ENCODE data around the gene STIP1. TPM values are rescaled to one million over a fixed set of nuclear protein-coding genes. Genes with fewer than 3 reads are reported as not detected.

Gene STIP1
- total RNA-seq, 2 donors from 2014 or later, result 95.5 to 232 TPM

GRCh38 chr11:64208796-64209562, 23.0 kb downstream of the STIP1 start:
- no peaks in the 10 kb centered on the region for H3K27me3 ChIP-seq
- H3K4me1 ChIP-seq, result peaks cover 17% of the 10 kb centered on the region
- TF ChIP-seq CTCF (IDR thresholded peaks at IDR 0.05), result no peak
- intact Hi-C loops (cut with DNase I), result no loop called here
- H3K4me3 ChIP-seq, result no peak overlapping the region
- DNase-seq, result no peak
- peak overlapping the region; percentile 85 for H3K27ac ChIP-seq
- peaks cover under 1% of the 10 kb centered on the region for H3K36me3 ChIP-seq
- no peak overlapping the region for H3K9ac ChIP-seq (ENCODE audit: low read depth in 2 of 2, low read length in 2 of 2)
- H3K9me3 ChIP-seq, result no peaks in the 10 kb centered on the region

- intact Hi-C loops (cut with DNase I), result no loop called here
- no peaks in the 10 kb centered on the region for H3K36me3 ChIP-seq
- peaks cover 17% of the 10 kb centered on the region for H3K4me1 ChIP-seq
- H3K27ac ChIP-seq, result no peak overlapping the region
- no peak for TF ChIP-seq CTCF (IDR thresholded peaks at IDR 0.05)
- H3K4me3 ChIP-seq, result no peak overlapping the region
- H3K9ac ChIP-seq (ENCODE audit: low read depth in 2 of 2, low read length in 2 of 2), result no peak overlapping the region
- H3K9me3 ChIP-seq, result no peaks in the 10 kb centered on the region
- DNase-seq, result no peak
- H3K27me3 ChIP-seq, result no peaks in the 10 kb centered on the region
Observed at GRCh38 chr11:64209563-64209843, 23.5 kb downstream of the STIP1 start.

- Histone ChIP-seq H3K9ac (ENCODE audit: low read depth in 2 of 2, low read length in 2 of 2) (no peak overlapping the region), H3K27ac (no peak overlapping the region), H3K4me3 (no peak overlapping the region), H3K36me3 (no peaks in the 10 kb centered on the region), H3K9me3 (no peaks in the 10 kb centered on the region), H3K4me1 (peaks cover 12% of the 10 kb centered on the region), H3K27me3 (no peaks in the 10 kb centered on the region)
- intact Hi-C loops (cut with DNase I), result no loop called here
- no peak for DNase-seq
- TF ChIP-seq CTCF (IDR thresholded peaks at IDR 0.05), result no peak
Observed at GRCh38 chr11:64210301-64211020, 24.5 kb downstream of the STIP1 start.

- no peak for DNase-seq
- Histone ChIP-seq H3K9me3 (no peaks in the 10 kb centered on the region), H3K9ac (ENCODE audit: low read depth in 2 of 2, low read length in 2 of 2) (no peak overlapping the region), H3K36me3 (no peaks in the 10 kb centered on the region), H3K27ac (no peak overlapping the region), H3K4me1 (peaks cover 5% of the 10 kb centered on the region), H3K4me3 (no peak overlapping the region), H3K27me3 (no peaks in the 10 kb centered on the region)
- intact Hi-C loops (cut with DNase I), result no loop called here
- no peak for TF ChIP-seq CTCF (IDR thresholded peaks at IDR 0.05)
Observed at GRCh38 chr11:64211181-64211872, 25.4 kb downstream of the STIP1 start.

- no peak for DNase-seq
- Histone ChIP-seq H3K36me3 (no peaks in the 10 kb centered on the region), H3K9ac (ENCODE audit: low read depth in 2 of 2, low read length in 2 of 2) (no peak overlapping the region), H3K9me3 (no peaks in the 10 kb centered on the region), H3K27me3 (no peaks in the 10 kb centered on the region), H3K4me3 (no peak overlapping the region), H3K27ac (no peak overlapping the region), H3K4me1 (no peaks in the 10 kb centered on the region)
- TF ChIP-seq CTCF (IDR thresholded peaks at IDR 0.05), result no peak
- intact Hi-C loops (cut with DNase I), result no loop called here
Observed at GRCh38 chr11:64216879-64217278, 30.9 kb downstream of the STIP1 start.

Measured in colonic mucosa (tissue), 4 donors.